22Rv1 (cell line): ENCODE results near the gene MEX3A.

Experiments used
- CTCF ChIP-seq: fragments of 450-650 bp; IDR thresholded peaks from 2 replicates; pipeline ENCODE4 v1.5.1; 2017; ENCODE audit warnings: mild to moderate bottlenecking
- ZFX ChIP-seq: fragments of 450-650 bp; IDR thresholded peaks from 2 replicates; pipeline ENCODE4 v1.6.1; 2017; ENCODE audit warnings: antibody characterized with exemption, borderline replicate concordance

GRCh38 chr1:156106624-156107488 is 24.6 kb upstream of the MEX3A start:
- TF ChIP-seq CTCF (no peak), ZFX (no peak)
